Hepatocyte (in vitro differentiated cells): ENCODE measurements around the gene PHOX2A. TPM values are rescaled to one million over a fixed set of nuclear protein-coding genes. Genes with fewer than 3 reads are reported as not detected.

Source experiments
- DNase-seq: peaks from one replicate; pipeline ENCODE4 v3.0.0-alpha.2; 2016; ENCODE audit warnings: low spot score
- H2AFZ ChIP-seq: fragments of 200-600 bp; sonication (generic); 2 replicates; pipeline ENCODE4 v1.6.0; 2016; ENCODE audit warnings: antibody characterized with exemption, mild to moderate bottlenecking
- H3K27ac ChIP-seq: fragments of 200-600 bp; sonication (generic); 2 replicates; pipeline ENCODE4 v1.5.1; 2016; ENCODE audit warnings: mild to moderate bottlenecking
- H3K27me3 ChIP-seq: fragments of 200-600 bp; sonication (generic); 2 replicates; pipeline ENCODE4 v1.6.1; 2016
- H3K36me3 ChIP-seq: fragments of 200-600 bp; sonication (generic); replicated peaks from 2 replicates; pipeline ENCODE4 v1.5.1; 2016; ENCODE audit warnings: low read depth; ENCODE audit not compliant: insufficient read depth
- H3K4me1 ChIP-seq: fragments of 200-600 bp; sonication (generic); 2 replicates; pipeline ENCODE4 v1.5.1; 2016; ENCODE audit warnings: mild to moderate bottlenecking, moderate library complexity; ENCODE audit not compliant: insufficient read depth
- H3K4me2 ChIP-seq: fragments of 200-600 bp; sonication (generic); 2 replicates; pipeline ENCODE4 v1.6.0; 2016
- H3K4me3 ChIP-seq: fragments of 200-600 bp; sonication (generic); 2 replicates; pipeline ENCODE4 v1.5.1; 2016; ENCODE audit warnings: mild to moderate bottlenecking
- H3K79me2 ChIP-seq: fragments of 200-600 bp; sonication (generic); 2 replicates; pipeline ENCODE4 v1.6.0; 2017; ENCODE audit warnings: mild to moderate bottlenecking
- H3K9me2 ChIP-seq: fragments of 200-600 bp; sonication (generic); replicated peaks from 2 replicates; pipeline ENCODE4 v1.6.0; 2017; ENCODE audit warnings: mild to moderate bottlenecking; ENCODE audit not compliant: insufficient read depth
- H3K9me3 ChIP-seq: fragments of 200-600 bp; sonication (generic); 2 replicates; pipeline ENCODE4 v1.5.1; 2016; ENCODE audit warnings: low read depth, mild to moderate bottlenecking
- H4K20me1 ChIP-seq: fragments of 200-600 bp; sonication (generic); 2 replicates; pipeline ENCODE4 v1.6.0; 2016; ENCODE audit warnings: mild to moderate bottlenecking; ENCODE audit not compliant: insufficient read depth, poor library complexity, severe bottlenecking
- CTCF ChIP-seq: fragments of 200-600 bp; sonication (generic); IDR thresholded peaks from 2 replicates; pipeline ENCODE4 v1.5.1; 2016; ENCODE audit warnings: antibody characterized with exemption, mild to moderate bottlenecking; ENCODE audit not compliant: poor library complexity
- EZH2 ChIP-seq: fragments of 200-600 bp; sonication (generic); IDR thresholded peaks from 2 replicates; pipeline ENCODE4 v1.6.1; 2016; ENCODE audit warnings: antibody characterized with exemption, mild to moderate bottlenecking, borderline replicate concordance
- EZH2phosphoT487 ChIP-seq: fragments of 200-600 bp; sonication (generic); IDR thresholded peaks from one replicate; pipeline ENCODE4 v1.6.1; 2018; ENCODE audit warnings: antibody characterized with exemption, mild to moderate bottlenecking, low read depth, moderate library complexity; ENCODE audit not compliant: unreplicated experiment, severe bottlenecking
- WGBS: methylation state at CpG from one replicate; pipeline ENCODE4 v1.1.6; 2016; ENCODE audit warnings: low lambda C conversion rate; ENCODE audit errors: missing lambda C conversion rate; 5-methylcytosine and 5-hydroxymethylcytosine counted together
- polyA plus RNA-seq: library from polyadenylated mRNA; unstranded; fragments of >200 nt; fragmentation: Nextera tagmentation; extraction: Ambion mirVana; gene quantifications from 2 replicates; pipeline ENCODE4 v1.2.1, GENCODE V29; 2016
- total RNA-seq: library from RNA; depleted of rRNA; stranded (reverse); fragments of >200 nt; gene quantifications from 2 replicates; pipeline ENCODE4 v1.2.3, GENCODE V29; 2014

PHOX2A gene
- total and polyA plus RNA-seq, 2 experiments from 2014 or later = not detected

GRCh38 chr11:72237112-72237931 is 6.7 kb downstream of the PHOX2A start:
- WGBS = 80% methylated on average over 19 of the region's 22 CpGs
- Histone ChIP-seq H3K36me3 (no peaks in the 10 kb centered on the region), H3K4me3 (no peak overlapping the region), H3K27me3 (peaks cover 38% of the 10 kb centered on the region), H3K79me2 (no peaks in the 10 kb centered on the region), H4K20me1 (peaks cover 13% of the 10 kb centered on the region), H3K27ac (no peak overlapping the region), H3K4me1 (peaks cover 14% of the 10 kb centered on the region), H3K9me3 (no peaks in the 10 kb centered on the region), H3K9me2 (no peaks in the 10 kb centered on the region), H2AFZ (no peak overlapping the region), H3K4me2 (no peak overlapping the region)
- no peak for TF ChIP-seq CTCF
- TF ChIP-seq EZH2phosphoT487 = no peak
- TF ChIP-seq EZH2 = no peak
- DNase-seq = peak; percentile 23

GRCh38 chr11:72236774-72237111 is 7.2 kb downstream of the PHOX2A start:
- Histone ChIP-seq H3K36me3 (no peaks in the 10 kb centered on the region), H3K27ac (no peak overlapping the region), H3K9me2 (no peaks in the 10 kb centered on the region), H3K4me1 (peaks cover 14% of the 10 kb centered on the region), H3K4me2 (no peak overlapping the region), H3K4me3 (no peak overlapping the region), H4K20me1 (peaks cover 13% of the 10 kb centered on the region), H3K9me3 (no peaks in the 10 kb centered on the region), H3K27me3 (peaks cover 32% of the 10 kb centered on the region), H3K79me2 (no peaks in the 10 kb centered on the region), H2AFZ (no peak overlapping the region)
- TF ChIP-seq EZH2 = no peak
- TF ChIP-seq CTCF = no peak
- TF ChIP-seq EZH2phosphoT487 = no peak
- no peak for DNase-seq
- WGBS = 82% methylated on average over 2 of the region's 2 CpGs

- peaks cover 14% of the 10 kb centered on the region for H3K4me1 ChIP-seq
- TF ChIP-seq EZH2phosphoT487 = no peak
- no peak for TF ChIP-seq EZH2
- no peak for TF ChIP-seq CTCF
- WGBS = 88% methylated on average over 4 of the region's 4 CpGs
- no peaks in the 10 kb centered on the region for H3K9me3 ChIP-seq
- H3K4me3 ChIP-seq = no peak overlapping the region
- no peak for DNase-seq
- H2AFZ ChIP-seq = no peak overlapping the region
- H3K27me3 ChIP-seq = peaks cover 28% of the 10 kb centered on the region
- no peak overlapping the region for H3K27ac ChIP-seq
- no peaks in the 10 kb centered on the region for H3K79me2 ChIP-seq
- H3K9me2 ChIP-seq = no peaks in the 10 kb centered on the region
- no peaks in the 10 kb centered on the region for H3K36me3 ChIP-seq
- H4K20me1 ChIP-seq = peaks cover 13% of the 10 kb centered on the region
- H3K4me2 ChIP-seq = no peak overlapping the region
Observed at GRCh38 chr11:72236083-72236697, 7.8 kb downstream of the PHOX2A start.
